H1 (cell line): ENCODE data around the gene CSRNP3. TPM values are rescaled to one million over a fixed set of nuclear protein-coding genes. Genes with fewer than 3 reads are reported as not detected.

Source experiments
- CTCF ChIA-PET: fragments of 300-600 bp; sonication (Branson Sonifier 250); formaldehyde crosslinking; loops from one replicate; lab custom pipeline; 2021; ENCODE audit not compliant: partially characterized antibody; lab: Charles Lee
- POLR2A ChIA-PET: fragments of 300-600 bp; sonication (Branson Sonifier 250); formaldehyde crosslinking; loops from one replicate; lab custom pipeline; 2021; ENCODE audit warnings: inconsistent platforms; ENCODE audit not compliant: partially characterized antibody; lab: Charles Lee
- DNase-seq, 2 experiments: peaks; one replicate each; pipeline versions ENCODE4 v3.0.0 to v3.0.0-alpha.2; 2010 to 2022; ENCODE audit warnings: low spot score in 2 of 2, low read depth in 1 of 2, mixed read lengths in 1 of 2
- FAIRE-seq: peaks from 2 replicates; lab custom pipeline; 2011; peaks lifted over from hg19 to GRCh38; lab: Jason Lieb, UNC
- H2AFZ ChIP-seq: 2 replicates; pipeline ENCODE4 v1.8.1; 2012; ENCODE audit warnings: low read length, inconsistent platforms
- H2AK5ac ChIP-seq: 2 replicates; pipeline ENCODE4 v1.6.1; 2013; ENCODE audit warnings: low read depth, low read length
- H2BK120ac ChIP-seq: replicated peaks from 2 replicates; pipeline ENCODE3; 2013; ENCODE audit warnings: low read depth, low read length, inconsistent platforms
- H2BK12ac ChIP-seq: 2 replicates; pipeline ENCODE4 v1.6.1; 2013; ENCODE audit warnings: low read depth, low read length
- H2BK15ac ChIP-seq: 2 replicates; pipeline ENCODE4 v1.6.1; 2013; ENCODE audit warnings: low read length
- H2BK20ac ChIP-seq: 2 replicates; pipeline ENCODE4 v1.6.1; 2013; ENCODE audit warnings: low read length
- H2BK5ac ChIP-seq: 2 replicates; pipeline ENCODE4 v1.6.1; 2013; ENCODE audit warnings: low read depth, low read length
- H3K14ac ChIP-seq: 2 replicates; pipeline ENCODE4 v1.6.1; 2013; ENCODE audit warnings: inconsistent platforms; ENCODE audit not compliant: insufficient read length
- H3K18ac ChIP-seq: 2 replicates; pipeline ENCODE4 v1.6.1; 2013; ENCODE audit warnings: low read length; ENCODE audit errors: extremely low read depth
- H3K23ac ChIP-seq: 2 replicates; pipeline ENCODE4 v1.6.1; 2013; ENCODE audit warnings: inconsistent platforms; ENCODE audit not compliant: insufficient read length
- H3K23me2 ChIP-seq: 2 replicates; pipeline ENCODE4 v1.6.1; 2013; ENCODE audit warnings: low read depth, low read length
- H3K27ac ChIP-seq: 2 replicates; pipeline ENCODE4 v1.6.1; 2011; ENCODE audit warnings: low read depth, low read length, inconsistent platforms
- H3K27me3 ChIP-seq, 4 experiments: replicated peaks in 1 of 4; 1 replicate in 1 of 4; 2 replicates in 3 of 4; pipeline versions ENCODE4 v1.6.1 to v1.8.1; 2011 to 2013; ENCODE audit warnings: low read length in 3 of 4, mild to moderate bottlenecking in 3 of 4, inconsistent platforms in 2 of 4, mixed read lengths in 2 of 4, moderate library complexity in 1 of 4; ENCODE audit not compliant: control insufficient read depth in 3 of 4, insufficient read depth in 3 of 4; ENCODE audit errors: extremely low read depth in 1 of 4
- H3K36me3 ChIP-seq, 4 experiments: 2 replicates each; pipeline versions ENCODE4 v1.6.1 to v1.8.1; 2011 to 2013; ENCODE audit warnings: mild to moderate bottlenecking in 4 of 4, low read length in 3 of 4, moderate library complexity in 2 of 4, control low read depth in 1 of 4, inconsistent platforms in 1 of 4; ENCODE audit not compliant: insufficient read depth in 4 of 4, control insufficient read depth in 2 of 4
- H3K4ac ChIP-seq: replicated peaks from 2 replicates; pipeline ENCODE3; 2013; ENCODE audit warnings: low read length, low read depth, mixed read lengths, inconsistent platforms; ENCODE audit not compliant: insufficient read length
- H3K4me1 ChIP-seq, 4 experiments: replicated peaks in 1 of 4; 1 replicate in 1 of 4; 2 replicates in 3 of 4; pipeline versions ENCODE4 v1.6.1 to v1.8.1; 2011 to 2013; ENCODE audit warnings: low read length in 3 of 4, inconsistent platforms in 2 of 4, mixed read lengths in 1 of 4; ENCODE audit not compliant: insufficient read depth in 4 of 4, control insufficient read depth in 3 of 4
- H3K4me2 ChIP-seq, 2 experiments: 2 replicates each; pipeline versions ENCODE4 v1.6.1 to v1.8.1; 2011 to 2013; ENCODE audit warnings: low read depth in 2 of 2, low read length in 2 of 2, control low read depth in 1 of 2, inconsistent platforms in 1 of 2, mild to moderate bottlenecking in 1 of 2; ENCODE audit not compliant: insufficient read depth in 1 of 2
- H3K4me3 ChIP-seq, 4 experiments: fragments of 200-600, 300-600 bp in 1 of 4; sonication (generic), shearing (Covaris generic), sonication (Bioruptor Twin) in 1 of 4; 2 replicates each; pipeline versions ENCODE4 v1.5.1 to v1.8.1; 2011 to 2016; ENCODE audit warnings: low read length in 4 of 4, low read depth in 3 of 4, control low read depth in 2 of 4, inconsistent platforms in 2 of 4, mild to moderate bottlenecking in 2 of 4, mixed read lengths in 1 of 4, moderate library complexity in 1 of 4; ENCODE audit not compliant: insufficient read depth in 2 of 4; ENCODE audit errors: extremely low read depth in 1 of 4
- H3K56ac ChIP-seq: replicated peaks from 2 replicates; pipeline ENCODE3; 2013; ENCODE audit warnings: low read depth, mild to moderate bottlenecking, mixed read lengths, low read length, inconsistent platforms; ENCODE audit not compliant: insufficient read length
- H3K79me1 ChIP-seq: 2 replicates; pipeline ENCODE4 v1.6.1; 2013; ENCODE audit warnings: low read depth, low read length, control low read depth
- H3K79me2 ChIP-seq, 2 experiments: 2 replicates each; pipeline versions ENCODE4 v1.6.1 to v1.8.1; 2012 to 2013; ENCODE audit warnings: low read length in 2 of 2, mild to moderate bottlenecking in 2 of 2, inconsistent platforms in 1 of 2; ENCODE audit not compliant: insufficient read depth in 2 of 2, control insufficient read depth in 1 of 2
- H3K9ac ChIP-seq, 4 experiments: replicated peaks in 1 of 4; 1 replicate in 1 of 4; 2 replicates in 3 of 4; pipeline versions ENCODE4 v1.6.1 to v1.8.1; 2011 to 2013; ENCODE audit warnings: low read depth in 3 of 4, low read length in 3 of 4, control low read depth in 2 of 4, mild to moderate bottlenecking in 2 of 4, moderate library complexity in 2 of 4, inconsistent platforms in 1 of 4; ENCODE audit errors: extremely low read depth in 1 of 4
- H3K9me3 ChIP-seq, 2 experiments: 2 replicates each; pipeline versions ENCODE4 v1.6.1 to v1.8.1; 2012 to 2013; ENCODE audit warnings: mild to moderate bottlenecking in 2 of 2, moderate library complexity in 2 of 2, control low read depth in 1 of 2, inconsistent platforms in 1 of 2, low read depth in 1 of 2, low read length in 1 of 2, mixed read lengths in 1 of 2; ENCODE audit not compliant: insufficient read depth in 2 of 2
- H4K20me1 ChIP-seq, 2 experiments: replicated peaks in 1 of 2; 2 replicates each; pipeline versions ENCODE3 to v1.8.1; 2011 to 2013; ENCODE audit warnings: inconsistent platforms in 2 of 2, low read length in 2 of 2, mild to moderate bottlenecking in 1 of 2; ENCODE audit not compliant: insufficient read depth in 2 of 2, control insufficient read depth in 1 of 2
- H4K5ac ChIP-seq: 2 replicates; pipeline ENCODE4 v1.6.1; 2013; ENCODE audit warnings: low read length, low read depth, mixed read lengths, inconsistent platforms; ENCODE audit not compliant: insufficient read length
- H4K8ac ChIP-seq: 2 replicates; pipeline ENCODE4 v1.8.0; 2013; ENCODE audit warnings: mild to moderate bottlenecking, moderate library complexity, low read length, inconsistent platforms; ENCODE audit not compliant: insufficient read depth; ENCODE audit errors: extremely low read depth
- H4K91ac ChIP-seq: replicated peaks from 2 replicates; pipeline ENCODE3; 2013; ENCODE audit warnings: low read length, mixed read lengths, inconsistent platforms; ENCODE audit not compliant: insufficient read length
- JUND ChIP-seq: IDR thresholded peaks from 2 replicates; pipeline ENCODE4 v1.6.1; 2011; ENCODE audit warnings: mild to moderate bottlenecking, improper control_type of control experiment, low read length
- KDM4A ChIP-seq: IDR thresholded peaks from one replicate; pipeline ENCODE4 v1.7.1; 2012; ENCODE audit warnings: low read depth, mild to moderate bottlenecking, moderate library complexity, low read length, inconsistent platforms; ENCODE audit not compliant: severe bottlenecking
- PHF8 ChIP-seq: fragments of 200-600 bp; sonication (generic); conservative IDR thresholded peaks from 2 replicates; pipeline ENCODE4 v1.7.1; 2012; ENCODE audit warnings: low read depth, mild to moderate bottlenecking, inconsistent platforms, low read length, moderate library complexity
- POLR2AphosphoS5 ChIP-seq: IDR thresholded peaks from 2 replicates; pipeline ENCODE4 v1.6.1; 2011; ENCODE audit warnings: low read depth, low read length
- RAD21 ChIP-seq, 2 experiments: IDR thresholded peaks in 1 of 2; conservative IDR thresholded peaks in 1 of 2; 2 replicates each; pipeline ENCODE4 v1.6.1; 2011; ENCODE audit warnings: low read depth in 2 of 2, low read length in 2 of 2, improper control_type of control experiment in 1 of 2, inconsistent platforms in 1 of 2, mild to moderate bottlenecking in 1 of 2, moderate library complexity in 1 of 2
- SIRT6 ChIP-seq: IDR thresholded peaks from one replicate; pipeline ENCODE4 v1.7.1; 2012; ENCODE audit warnings: low read length, inconsistent platforms
- SP2 ChIP-seq: IDR thresholded peaks from 2 replicates; pipeline ENCODE4 v1.6.1; 2012; ENCODE audit warnings: mild to moderate bottlenecking, low read length, inconsistent platforms
- SUZ12 ChIP-seq: fragments of 200-600 bp; sonication (generic); IDR thresholded peaks from 2 replicates; pipeline ENCODE4 v1.6.1; 2012; ENCODE audit warnings: mild to moderate bottlenecking, inconsistent platforms, low read length, moderate library complexity, mixed read lengths
- TAF7 ChIP-seq: optimal IDR thresholded peaks from 2 replicates; pipeline ENCODE3; 2011; ENCODE audit warnings: low read depth, mild to moderate bottlenecking, inconsistent platforms, low read length, moderate library complexity, borderline replicate concordance
- YY1 ChIP-seq: IDR thresholded peaks from 2 replicates; pipeline ENCODE4 v1.6.1; 2011; ENCODE audit warnings: low read depth, mild to moderate bottlenecking, low read length
- WGBS, 2 experiments: shearing (Covaris generic) in 1 of 2; methylation state at CpG; one replicate each; pipeline versions ENCODE4 v1.1.6 to v1.1.7; 2013 to 2015; ENCODE audit warnings: low lambda C conversion rate in 2 of 2, mixed read lengths in 2 of 2, inconsistent platforms in 1 of 2, low coverage in 1 of 2, missing lambda C conversion rate in 1 of 2; ENCODE audit not compliant: insufficient replicate concordance in 2 of 2, insufficient coverage in 1 of 2, insufficient read length in 1 of 2; ENCODE audit errors: extremely low coverage in 1 of 2, missing lambda C conversion rate in 1 of 2; 5-methylcytosine and 5-hydroxymethylcytosine counted together
- polyA plus RNA-seq, 7 experiments: library from polyadenylated mRNA; depleted of rRNA in 3 of 7; stranded (reverse) in 5 of 7; unstranded in 2 of 7; fragments of >200 nt in 5 of 7; fragments of 200-250 nt in 2 of 7; gene quantifications; 1 replicate in 5 of 7; 2 replicates in 1 of 7; 4 replicates in 1 of 7; pipeline versions ENCODE4 v1.2.1 to v1.2.3, GENCODE V29; 2011 to 2013; ENCODE audit warnings: missing spikeins in 2 of 7, mixed read lengths in 2 of 7
- total RNA-seq: library from RNA; stranded (reverse); fragmentation: NEBNext Ultra II Directional; extraction: Animal tissue kit (Norgen Biotek cat#: 25700); gene quantifications from 2 replicates; pipeline ENCODE4 v1.2.1, GENCODE V29; 2021
- TF ChIP-seq, protein P1 (sequence below): IDR thresholded peaks from 2 replicates; pipeline ENCODE4 v1.6.1; 2012; ENCODE audit warnings: inconsistent platforms
- TF ChIP-seq, protein P2 (sequence below): IDR thresholded peaks from 2 replicates; pipeline ENCODE4 v1.6.1; 2012; ENCODE audit warnings: low read length, inconsistent platforms

CSRNP3 gene
- total and polyA plus RNA-seq, 2 of the 8 experiments (the other 6 are each of a cell fraction or from before 2014, with no cell fraction given) = 1.3 to 6.5 TPM

DNA sequence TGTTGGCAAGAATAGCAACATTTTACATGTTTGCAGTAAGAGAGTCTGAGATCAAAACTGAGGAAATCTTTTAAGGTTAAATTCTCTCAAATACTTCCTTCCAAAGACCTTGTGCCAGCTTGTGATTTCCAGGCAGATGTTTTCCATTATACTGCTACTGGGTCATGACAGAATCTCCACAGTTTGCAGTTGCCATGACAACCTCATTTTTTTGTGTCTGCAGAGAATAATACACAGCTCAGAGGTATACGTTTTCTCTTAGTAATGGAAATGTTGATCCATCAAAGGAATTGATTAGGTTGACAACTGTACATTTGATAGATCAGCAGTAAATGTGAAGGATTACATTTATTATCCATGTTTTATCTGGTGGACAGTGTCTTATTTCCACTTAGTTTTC is 29.1 kb upstream of the CSRNP3 start:
- H4K91ac ChIP-seq = no peak overlapping the region
- no peaks in the 10 kb centered on the region for H3K79me2 ChIP-seq
- no peak overlapping the region for H3K4me2 ChIP-seq
- no peak overlapping the region for H3K4me3 ChIP-seq
- H3K27me3 ChIP-seq = no peaks in the 10 kb centered on the region
- H2AK5ac ChIP-seq = no peak overlapping the region
- H3K18ac ChIP-seq = no peak overlapping the region
- no peak overlapping the region for H3K9ac ChIP-seq
- H3K4ac ChIP-seq = no peak overlapping the region
- no peak overlapping the region for H2BK120ac ChIP-seq
- no peaks in the 10 kb centered on the region for H3K79me1 ChIP-seq
- no peak overlapping the region for H2BK20ac ChIP-seq
- H3K14ac ChIP-seq = no peak overlapping the region
- WGBS, 2 experiments = 50% methylated on average over 1 of the region's 1 CpG; no CpG with 5 or more reads in 1 of the 2 experiments
- H2BK15ac ChIP-seq = no peak overlapping the region
- no peaks in the 10 kb centered on the region for H4K20me1 ChIP-seq
- H2AFZ ChIP-seq = no peak overlapping the region
- ChIA-PET CTCF (interaction anchor here (1.2 to 1.3 kb wide), 2 partner anchors 81 to 260 kb away, joined by 3 read pairs; no protein-coding TSS in a partner anchor), POLR2A (interaction anchor here (1.2 kb wide), 1 partner anchor 354 kb away, joined by 3 read pairs; the partner anchor contains the start of gene GALNT3)
- H3K27ac ChIP-seq = no peak overlapping the region
- no peaks in the 10 kb centered on the region for H3K23me2 ChIP-seq
- no peak overlapping the region for H2BK5ac ChIP-seq
- no peaks in the 10 kb centered on the region for H3K9me3 ChIP-seq
- peaks cover 0 to 6% (median 1%) of the 10 kb centered on the region in 4 experiments; a peak in 2 of 7 replicates for H3K4me1 ChIP-seq
- H2BK12ac ChIP-seq = no peak overlapping the region
- H4K8ac ChIP-seq = no peak overlapping the region
- H3K56ac ChIP-seq = no peak overlapping the region
- no peaks in the 10 kb centered on the region for H3K36me3 ChIP-seq
- DNase-seq = no peak
- H4K5ac ChIP-seq = no peak overlapping the region
- no peak overlapping the region for H3K23ac ChIP-seq
- FAIRE-seq = no peak
- TF ChIP-seq JUND (no peak), SIRT6 (no peak), KDM4A (no peak), YY1 (no peak), RAD21 (IDR thresholded peaks at IDR 0.05 in 1 of 2, conservative IDR thresholded peaks at IDR 0.05 in 1 of 2; ENCODE audit: low read depth in 2 of 2, low read length in 2 of 2) (no peak), POLR2AphosphoS5 (no peak), TAF7 (no peak), SUZ12 (no peak), PHF8 (no peak), SP2 (no peak)
- TF ChIP-seq, protein P1, sequence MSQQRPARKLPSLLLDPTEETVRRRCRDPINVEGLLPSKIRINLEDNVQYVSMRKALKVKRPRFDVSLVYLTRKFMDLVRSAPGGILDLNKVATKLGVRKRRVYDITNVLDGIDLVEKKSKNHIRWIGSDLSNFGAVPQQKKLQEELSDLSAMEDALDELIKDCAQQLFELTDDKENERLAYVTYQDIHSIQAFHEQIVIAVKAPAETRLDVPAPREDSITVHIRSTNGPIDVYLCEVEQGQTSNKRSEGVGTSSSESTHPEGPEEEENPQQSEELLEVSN = no peak
- TF ChIP-seq, protein P2, sequence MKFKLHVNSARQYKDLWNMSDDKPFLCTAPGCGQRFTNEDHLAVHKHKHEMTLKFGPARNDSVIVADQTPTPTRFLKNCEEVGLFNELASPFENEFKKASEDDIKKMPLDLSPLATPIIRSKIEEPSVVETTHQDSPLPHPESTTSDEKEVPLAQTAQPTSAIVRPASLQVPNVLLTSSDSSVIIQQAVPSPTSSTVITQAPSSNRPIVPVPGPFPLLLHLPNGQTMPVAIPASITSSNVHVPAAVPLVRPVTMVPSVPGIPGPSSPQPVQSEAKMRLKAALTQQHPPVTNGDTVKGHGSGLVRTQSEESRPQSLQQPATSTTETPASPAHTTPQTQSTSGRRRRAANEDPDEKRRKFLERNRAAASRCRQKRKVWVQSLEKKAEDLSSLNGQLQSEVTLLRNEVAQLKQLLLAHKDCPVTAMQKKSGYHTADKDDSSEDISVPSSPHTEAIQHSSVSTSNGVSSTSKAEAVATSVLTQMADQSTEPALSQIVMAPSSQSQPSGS = no peak
